Activated B cell treated with CpG ODN at 0.5 μM for 24 hours (primary cell): ENCODE measurements around the gene MORN1. TPM values are rescaled to one million over a fixed set of nuclear protein-coding genes. Genes with fewer than 3 reads are reported as not detected.

ENCODE experiments used
- ATAC-seq: fragments of 200-7000 bp; cut with Tn5 transposase; one replicate; pipeline ENCODE4 v1.10.0; 2021; ENCODE audit warnings: low read depth, mild to moderate bottlenecking, moderate library complexity
- CTCF ChIA-PET: fragments of 350-600 bp; sonication (Branson Sonifier 250); formaldehyde crosslinking; loops from one replicate; lab custom pipeline; 2021; ENCODE audit warnings: antibody characterized with exemption; lab: Charles Lee
- POLR2A ChIA-PET: fragments of 350-600 bp; sonication (Branson Sonifier 250); formaldehyde crosslinking; loops from one replicate; lab custom pipeline; 2021; ENCODE audit warnings: antibody characterized with exemption; lab: Charles Lee
- DNase-seq: peaks from one replicate; pipeline ENCODE4 v3.0.0; 2022
- H3K27ac Mint-ChIP-seq: one replicate; pipeline ENCODE4 v1.8.0; 2020; ENCODE audit warnings: mixed read lengths
- H3K27me3 Mint-ChIP-seq: one replicate; pipeline ENCODE4 v1.8.0; 2021; ENCODE audit warnings: mixed read lengths
- H3K36me3 Mint-ChIP-seq: one replicate; pipeline ENCODE4 v1.8.0; 2021; ENCODE audit warnings: low read depth, mixed read lengths
- H3K4me1 Mint-ChIP-seq: one replicate; pipeline ENCODE4 v1.8.0; 2021; ENCODE audit warnings: mixed read lengths
- H3K4me3 Mint-ChIP-seq: one replicate; pipeline ENCODE4 v1.8.0; 2020; ENCODE audit warnings: mild to moderate bottlenecking, mixed read lengths
- H3K9me3 Mint-ChIP-seq: one replicate; pipeline ENCODE4 v1.8.0; 2020; ENCODE audit warnings: mixed read lengths
- CTCF ChIP-seq: fragments of 200-600 bp; IDR thresholded peaks from one replicate; pipeline ENCODE4 v1.8.0; 2022; ENCODE audit warnings: antibody characterized with exemption, mild to moderate bottlenecking
- intact Hi-C: fragments of 100-400 bp; cut with micrococcal nuclease; formaldehyde crosslinking; loops from one replicate; pipeline ENCODE4 v1.15.1; 2024
- total RNA-seq: library from RNA; stranded (reverse); gene quantifications from 2 replicates; pipeline ENCODE4 v1.2.3, GENCODE V29; 2022

The MORN1 gene
- total RNA-seq, 1 donor from 2014 or later, result 17.8 TPM

GRCh38 chr1:2307064-2307605, 84.2 kb downstream of the MORN1 start:
- no peaks in the 10 kb centered on the region for H3K27me3 Mint-ChIP-seq
- no peak overlapping the region for H3K27ac Mint-ChIP-seq
- H3K36me3 Mint-ChIP-seq, result peaks cover 50% of the 10 kb centered on the region
- no peaks in the 10 kb centered on the region for H3K9me3 Mint-ChIP-seq
- CTCF ChIA-PET, result no interaction called here
- intact Hi-C loops, result no loop called here
- no peak overlapping the region for H3K4me3 Mint-ChIP-seq
- no peak for ATAC-seq
- POLR2A ChIA-PET, result interaction anchor here (0.9 to 2.3 kb wide), 3 partner anchors 8 to 97 kb away, joined by 3 to 9 read pairs (median 4); no protein-coding TSS in a partner anchor
- H3K4me1 Mint-ChIP-seq, result peaks cover 27% of the 10 kb centered on the region
- no peak for DNase-seq
- no peak for TF ChIP-seq CTCF

- H3K27me3 Mint-ChIP-seq, result no peaks in the 10 kb centered on the region
- no peak overlapping the region for H3K27ac Mint-ChIP-seq
- no peak for TF ChIP-seq CTCF
- ATAC-seq (no peak), DNase-seq (no peak)
- peaks cover 27% of the 10 kb centered on the region for H3K4me1 Mint-ChIP-seq
- peaks cover 50% of the 10 kb centered on the region for H3K36me3 Mint-ChIP-seq
- no peak overlapping the region for H3K4me3 Mint-ChIP-seq
- no peaks in the 10 kb centered on the region for H3K9me3 Mint-ChIP-seq
- POLR2A ChIA-PET, result interaction anchor here (0.9 to 2.3 kb wide), 3 partner anchors 9 to 97 kb away, joined by 3 to 9 read pairs (median 4); no protein-coding TSS in a partner anchor
- CTCF ChIA-PET, result no interaction called here
- intact Hi-C loops, result no loop called here
Measured at GRCh38 chr1:2306151-2306978, 85.0 kb downstream of the MORN1 start.

- ATAC-seq, result no peak
- DNase-seq, result no peak
- no peak overlapping the region for H3K27ac Mint-ChIP-seq
Measured at GRCh38 chr1:2304921-2305681, 86.3 kb downstream of the MORN1 start.

GRCh38 chr1:2304282-2304681, 87.1 kb downstream of the MORN1 start:
- TF ChIP-seq CTCF, result no peak
- H3K36me3 Mint-ChIP-seq, result peaks cover 48% of the 10 kb centered on the region
- H3K27ac Mint-ChIP-seq, result no peak overlapping the region
- ChIA-PET CTCF (interaction anchor here (1.1 kb wide), 1 partner anchor 75 kb away, joined by 3 read pairs; no protein-coding TSS in a partner anchor), POLR2A (interaction anchor here (0.6 to 6.5 kb wide), 2 partner anchors 9 to 59 kb away, joined by 4 to 100 read pairs; no protein-coding TSS in a partner anchor)
- ATAC-seq (no peak), DNase-seq (no peak)
- H3K27me3 Mint-ChIP-seq, result no peaks in the 10 kb centered on the region
- intact Hi-C loops, result no loop called here
- no peak overlapping the region for H3K4me3 Mint-ChIP-seq
- H3K9me3 Mint-ChIP-seq, result no peaks in the 10 kb centered on the region
- H3K4me1 Mint-ChIP-seq, result peaks cover 42% of the 10 kb centered on the region

More at GRCh38 chr1:2304921-2305681, 86.3 kb downstream of the MORN1 start:
- no peak overlapping the region for H3K4me3 Mint-ChIP-seq
- H3K9me3 Mint-ChIP-seq, result no peaks in the 10 kb centered on the region
- H3K27me3 Mint-ChIP-seq, result no peaks in the 10 kb centered on the region
- ChIA-PET POLR2A (interaction anchor here (0.6 kb wide), 1 partner anchor 60 kb away, joined by 4 read pairs; no protein-coding TSS in a partner anchor), CTCF (no interaction called here)
- H3K4me1 Mint-ChIP-seq, result peaks cover 34% of the 10 kb centered on the region
- intact Hi-C loops, result no loop called here
- peaks cover 50% of the 10 kb centered on the region for H3K36me3 Mint-ChIP-seq
- no peak for TF ChIP-seq CTCF
